Stimulated activated CD4-positive, alpha-beta T cell treated with anti-CD3 and anti-CD28 coated beads, Interleukin-1b, Interleukin-23, amount 100 ng/mL, for 4 hours (primary cell): ENCODE measurements around the gene CPTP.
"Not testable (repeated sequence)": the region's sequence is repeated elsewhere in the genome, so short reads cannot be mapped to it uniquely, and the experiment has no call there.

Source experiments
- DNase-seq, 2 donors: peaks; one replicate each; pipeline ENCODE4 v3.0.0-alpha.2; 2020; ENCODE audit warnings: low read depth in 2 of 2

Gene CPTP

GRCh38 chr1:1306661-1307260 is 17.8 kb upstream of the CPTP start:
- DNase-seq = no peak

- DNase-seq = no peak
Measured at GRCh38 chr1:1307261-1307922, 17.2 kb upstream of the CPTP start.

DNA sequence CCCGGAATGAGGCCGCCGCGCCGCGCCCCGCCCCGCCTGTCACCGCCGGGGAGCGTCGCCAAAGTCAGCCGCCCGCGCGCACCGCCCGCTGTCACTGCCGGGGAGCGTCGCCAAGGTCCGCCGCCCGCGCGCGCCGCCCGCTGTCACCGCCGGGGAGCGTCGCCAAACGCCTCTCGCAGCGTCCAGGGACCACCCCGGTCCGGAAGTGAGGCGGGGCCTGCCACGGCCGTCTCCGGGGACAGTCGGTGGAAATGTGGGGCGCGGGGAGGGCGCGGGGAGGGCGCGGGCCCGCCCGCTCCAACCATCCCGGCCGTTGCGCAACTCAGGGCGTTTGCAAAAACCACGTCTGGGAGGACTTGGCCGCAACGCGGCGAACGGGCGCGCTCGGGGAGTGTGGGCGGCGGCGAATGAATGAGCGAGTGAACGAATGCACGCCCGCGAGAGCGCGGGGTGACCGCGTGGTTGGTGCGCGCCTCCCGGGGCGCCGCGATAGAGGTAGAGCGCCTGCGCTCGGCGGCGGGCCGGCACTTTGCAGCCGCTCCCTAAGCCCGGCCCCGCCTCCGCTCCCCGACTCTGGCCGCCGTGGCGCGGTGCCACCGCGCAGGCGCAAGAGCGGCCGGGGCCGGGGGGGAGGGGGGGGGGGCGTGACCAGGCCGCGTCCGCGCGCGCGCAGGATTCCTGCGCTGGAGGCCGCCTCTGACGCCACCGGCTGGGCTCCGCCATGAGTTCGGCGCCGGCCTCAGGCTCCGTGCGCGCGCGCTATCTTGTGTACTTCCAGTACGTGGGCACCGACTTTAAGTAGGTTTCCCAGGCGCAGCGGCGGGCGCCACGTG is 16.5 kb upstream of the CPTP start, which contains the start of the genes ACAP3 and PUSL1:
Gene ACAP3 (minus strand): TSS at position 8 of the 833 bp plus-strand sequence. CDS start 115 bp downstream, outside the sequence.
Gene PUSL1 (plus strand): TSS at position 675 of the 833 bp plus-strand sequence. CDS start 47 bp downstream, at position 722.
- DNase-seq = peak; percentile 78 to 85

DNA sequence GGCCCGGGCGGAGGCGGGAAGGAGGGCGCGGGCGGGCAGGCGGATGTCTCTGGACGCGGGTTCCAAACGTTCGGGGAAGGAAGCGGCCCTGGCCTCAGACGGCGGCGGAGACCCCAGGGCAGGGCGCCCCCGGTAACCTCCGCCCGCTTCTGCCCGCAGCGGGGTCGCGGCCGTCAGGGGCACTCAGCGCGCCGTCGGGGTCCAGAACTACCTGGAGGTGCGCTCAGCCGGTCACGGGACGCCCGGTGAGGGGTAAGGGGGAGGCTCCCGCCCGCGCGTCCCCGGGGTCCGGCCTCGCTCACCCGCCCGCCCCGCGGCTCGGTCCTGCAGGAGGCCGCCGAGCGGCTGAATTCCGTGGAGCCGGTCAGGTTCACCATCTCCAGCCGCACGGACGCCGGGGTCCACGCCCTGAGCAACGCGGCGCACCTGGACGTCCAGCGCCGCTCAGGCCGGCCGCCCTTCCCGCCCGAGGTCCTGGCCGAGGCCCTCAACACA is 15.8 kb upstream of the CPTP start:
- no peak for DNase-seq

DNA sequence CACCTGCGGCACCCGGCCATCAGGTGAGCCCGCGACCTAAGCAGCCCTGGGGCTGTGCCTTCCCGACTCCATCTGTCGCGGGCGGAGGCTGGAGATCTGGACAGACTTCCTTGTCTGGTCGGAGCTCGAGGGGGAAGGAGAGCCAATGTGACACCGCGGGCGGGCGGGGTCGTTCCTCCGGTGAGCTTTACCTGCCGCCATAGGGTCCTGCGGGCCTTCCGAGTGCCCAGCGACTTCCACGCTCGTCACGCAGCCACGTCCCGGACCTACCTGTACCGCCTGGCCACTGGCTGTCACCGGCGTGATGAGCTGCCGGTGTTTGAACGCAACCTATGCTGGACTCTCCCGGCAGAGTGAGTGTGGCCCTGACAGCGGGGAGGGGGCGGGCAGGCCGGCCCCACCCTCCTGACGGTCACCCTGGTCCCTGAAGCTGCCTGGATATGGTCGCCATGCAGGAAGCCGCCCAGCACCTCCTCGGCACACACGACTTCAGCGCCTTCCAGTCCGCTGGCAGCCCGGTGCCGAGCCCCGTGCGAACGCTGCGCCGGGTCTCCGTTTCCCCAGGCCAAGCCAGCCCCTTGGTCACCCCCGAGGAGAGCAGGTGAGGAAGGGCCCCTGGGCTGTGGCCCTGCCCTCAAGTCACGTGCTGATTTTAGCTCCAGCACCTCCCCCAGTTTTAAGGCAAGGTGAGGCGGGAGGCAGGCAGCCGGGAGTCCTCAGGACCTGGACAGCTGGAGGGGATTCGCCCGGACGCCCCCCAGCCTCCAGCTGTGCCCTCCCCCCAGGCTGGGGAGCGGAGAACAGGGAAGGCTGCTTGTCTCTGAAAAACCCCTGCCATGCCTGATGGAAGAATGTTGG is 15.1 kb upstream of the CPTP start:
- peak in 1 of 2 donors; percentile 21 for DNase-seq

DNA sequence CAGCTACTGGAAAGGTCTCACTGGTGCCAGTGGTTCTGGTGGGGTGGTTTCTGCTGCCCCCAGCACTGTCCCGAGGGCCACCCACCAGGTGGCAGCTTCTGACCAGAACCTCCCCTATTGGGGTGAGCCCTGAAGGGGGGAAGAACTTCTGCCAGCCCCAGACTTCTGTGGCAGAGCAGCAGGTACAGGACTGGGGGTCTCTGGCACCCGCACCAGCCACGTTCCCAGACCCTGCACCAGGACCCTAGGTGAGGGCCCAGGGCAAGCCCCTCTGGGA is 14.6 kb upstream of the CPTP start:
- no peak for DNase-seq

- no peak for DNase-seq
Measured at GRCh38 chr1:1310476-1311053, 14.0 kb upstream of the CPTP start.

GRCh38 chr1:1311107-1312104 is 13.2 kb upstream of the CPTP start:
- DNase-seq = no peak

DNA sequence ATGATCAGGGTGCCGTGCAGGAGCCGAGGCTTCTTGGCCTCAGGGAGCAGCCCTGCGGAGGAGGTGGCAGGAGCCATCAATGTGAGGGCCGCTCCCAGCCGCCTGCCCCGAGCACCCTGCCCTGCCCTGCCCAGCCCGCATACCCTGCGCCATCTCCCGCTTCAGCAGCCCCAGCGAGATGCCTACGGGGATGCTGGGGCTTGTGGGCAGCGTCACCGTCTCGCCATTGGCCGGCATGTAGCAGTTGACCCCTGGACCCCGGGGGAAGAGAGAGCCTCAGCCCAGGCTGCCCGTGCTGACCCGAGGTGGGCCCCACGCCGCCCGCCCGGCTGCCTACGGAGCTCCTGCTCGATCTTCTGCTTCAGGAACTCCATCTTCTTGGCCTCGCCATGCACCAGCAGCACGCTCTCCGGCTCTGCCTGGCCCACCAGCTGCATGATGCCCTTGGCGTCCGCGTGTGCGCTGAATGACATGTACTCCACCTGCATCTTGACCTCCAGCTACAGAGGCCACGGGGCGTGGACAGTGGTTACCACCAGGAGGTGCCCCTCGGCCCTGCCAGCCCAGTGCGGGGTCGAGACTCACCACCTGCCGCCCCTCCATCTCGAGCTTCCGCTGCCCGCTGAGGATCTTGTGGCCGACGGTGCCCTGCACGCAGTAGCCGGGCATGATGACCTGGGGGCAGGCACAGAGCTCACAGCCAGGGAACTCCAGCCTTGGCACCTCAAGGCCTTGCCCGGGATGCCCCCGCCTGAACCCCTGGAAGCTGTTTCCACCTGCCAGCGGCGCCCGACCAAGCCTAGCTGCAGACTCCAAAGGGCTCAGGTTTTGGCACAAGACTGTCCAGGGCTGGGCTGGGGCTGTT is 11.9 kb upstream of the CPTP start:
- DNase-seq = no peak

GRCh38 chr1:1313500-1314236 is 10.9 kb upstream of the CPTP start:
- DNase-seq = no peak

DNA sequence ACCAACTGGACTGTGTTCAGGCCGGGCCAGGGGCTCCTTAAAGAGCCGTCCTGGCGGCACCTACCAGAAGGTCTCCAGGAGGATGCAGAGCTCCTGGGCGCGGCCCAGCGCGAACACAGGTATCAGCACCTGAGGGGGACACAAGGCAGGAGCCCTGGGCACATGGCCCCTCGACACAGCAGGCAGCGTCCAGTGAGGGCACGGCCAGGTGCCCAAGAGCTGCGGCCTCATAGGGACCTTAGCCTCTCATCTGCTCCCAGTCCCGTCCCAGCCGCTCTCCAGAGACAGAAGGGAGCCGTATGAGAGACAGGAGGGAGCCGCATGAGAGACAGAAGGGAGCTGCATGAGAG is 10.4 kb upstream of the CPTP start:
- DNase-seq = no peak

DNA sequence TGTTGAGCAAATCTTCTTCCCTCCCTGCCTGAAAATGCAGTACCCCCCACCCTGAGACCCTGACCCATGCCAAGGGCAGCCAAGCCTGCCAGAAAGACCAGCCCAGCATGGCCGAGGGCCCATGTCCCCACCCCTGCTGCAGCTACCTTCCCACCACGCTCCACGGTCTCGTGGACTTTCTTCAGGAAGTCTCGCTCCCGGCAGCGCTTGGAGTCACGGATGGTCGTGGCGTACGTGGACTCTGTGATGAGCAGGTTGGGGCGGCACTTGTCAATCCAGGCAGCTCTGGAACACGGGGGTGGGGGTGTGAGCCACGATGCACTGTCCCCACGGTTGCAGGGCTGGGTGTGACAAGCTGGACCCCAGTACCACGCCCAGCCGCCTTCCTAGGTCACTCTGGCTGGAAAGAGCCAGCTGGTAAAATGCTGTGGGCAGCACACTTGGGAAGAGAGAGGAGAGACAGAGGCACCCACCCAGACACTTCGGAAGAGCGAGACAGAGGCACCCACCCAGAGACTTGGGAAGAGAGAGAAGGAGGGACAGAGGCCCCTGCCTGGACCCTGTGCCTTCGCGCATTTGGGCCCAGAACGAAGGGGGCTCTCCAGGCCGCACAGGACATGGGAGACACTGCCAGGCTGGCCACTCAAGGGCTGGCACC is 9.8 kb upstream of the CPTP start:
- DNase-seq = no peak

DNA sequence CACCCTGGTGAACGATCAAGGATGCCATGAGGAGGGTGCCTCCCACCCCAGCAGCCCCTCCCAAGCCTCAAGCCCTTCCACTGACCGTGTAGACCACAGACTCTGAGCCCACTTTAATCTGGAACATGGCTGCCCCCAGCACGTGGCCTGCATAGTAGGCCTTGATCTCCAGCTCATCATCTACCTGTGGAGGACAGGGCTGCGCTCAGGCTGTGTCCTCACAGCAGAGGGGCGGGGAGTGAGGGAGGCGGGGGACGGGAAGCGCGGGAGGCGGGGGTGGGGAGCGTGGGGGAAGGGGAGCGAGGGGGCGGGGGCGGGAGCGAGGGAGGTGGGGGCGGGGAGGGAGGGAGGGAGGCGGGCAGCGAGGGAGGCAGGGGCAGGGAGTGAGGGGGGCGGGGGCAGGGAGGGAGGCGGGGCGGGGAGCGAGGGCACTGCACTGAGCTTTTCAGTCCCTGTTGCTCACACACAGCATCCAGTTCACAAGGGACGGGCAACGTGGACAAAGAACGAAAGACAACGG is 9.1 kb upstream of the CPTP start:
- no peak for DNase-seq

GRCh38 chr1:1316199-1316598 is 8.4 kb upstream of the CPTP start:
- not testable (repeated sequence) for DNase-seq

DNA sequence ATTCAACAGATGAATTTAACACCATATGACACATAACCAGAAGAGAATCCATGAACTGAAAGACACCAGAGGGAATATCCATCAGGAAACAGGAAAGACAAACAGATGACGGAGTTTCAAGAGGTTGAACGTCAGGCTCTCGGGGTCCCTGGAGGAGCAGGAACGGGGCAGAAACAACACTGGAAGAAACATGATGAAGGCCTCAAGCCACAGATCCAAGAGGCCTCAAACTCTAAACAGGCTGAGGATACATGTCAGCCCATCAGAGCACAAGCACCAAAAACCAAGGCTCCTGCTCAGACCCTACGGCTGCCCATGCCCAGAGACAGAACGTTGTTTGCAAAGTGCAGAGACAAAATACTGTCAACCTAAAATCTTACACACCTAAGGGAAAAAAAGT is 7.2 kb upstream of the CPTP start:
- no peak for DNase-seq

DNA sequence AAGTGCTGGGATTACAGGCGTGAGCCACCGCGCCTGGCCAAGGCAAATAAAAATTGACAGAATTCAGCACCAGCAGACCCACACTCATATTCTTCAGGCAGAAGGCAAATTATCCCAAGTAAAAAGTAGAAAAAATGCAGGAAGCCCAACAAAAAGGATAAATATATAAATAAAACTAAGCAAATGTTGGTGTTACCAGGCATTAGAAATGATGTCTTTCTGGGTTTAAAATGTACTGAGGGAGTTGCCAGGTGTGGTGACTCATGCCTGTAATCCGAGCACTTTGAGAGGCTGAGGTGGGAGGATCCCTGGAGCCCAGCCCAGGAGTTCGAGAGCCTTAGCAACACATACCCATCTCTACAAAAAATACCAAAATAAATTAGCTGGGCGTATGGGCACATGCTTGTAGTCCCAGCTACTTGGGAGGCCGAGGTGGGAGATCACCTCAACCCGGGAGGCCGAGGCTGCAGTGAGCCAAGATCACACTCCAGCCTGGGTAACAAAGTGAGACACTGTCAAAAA is 6.4 kb upstream of the CPTP start:
- DNase-seq = no peak
